Endothelial cell of umbilical vein (primary cell): ENCODE data around the gene PSME3. TPM values are rescaled to one million over a fixed set of nuclear protein-coding genes. Genes with fewer than 3 reads are reported as not detected.
A peak's percentile ranks its signal among the peaks of the same experiment; 100 is the strongest.

ENCODE experiments used
- BruUV-seq: library from RNA; stranded (reverse); fragments of 400-500 nt; replicated peaks from 2 replicates; lab custom pipeline; 2021; lab: Mats Ljungman, UMichigan
- CTCF ChIA-PET: fragments of 300-600, 350-600 bp; sonication (Branson Sonifier 250); formaldehyde crosslinking; loops from one replicate; lab custom pipeline; 2021; ENCODE audit warnings: antibody characterized with exemption, inconsistent platforms; lab: Charles Lee
- POLR2A ChIA-PET: fragments of 300-600, 350-600 bp; sonication (Branson Sonifier 250); formaldehyde crosslinking; loops from one replicate; lab custom pipeline; 2021; ENCODE audit warnings: antibody characterized with exemption, inconsistent platforms; lab: Charles Lee
- DNase-seq: peaks from one replicate; pipeline ENCODE4 v3.0.0-alpha.2; 2011; ENCODE audit warnings: low read depth, low spot score
- FAIRE-seq: peaks from 2 replicates; lab custom pipeline; 2011; peaks lifted over from hg19 to GRCh38; lab: Jason Lieb, UNC
- H2AFZ ChIP-seq: 2 replicates; pipeline ENCODE4 v1.6.0; 2012; ENCODE audit warnings: low read depth, low read length, control low read depth, inconsistent platforms
- H3K27ac ChIP-seq: 2 replicates; pipeline ENCODE4 v1.5.1; 2011; ENCODE audit warnings: low read depth, mild to moderate bottlenecking, control low read depth, low read length, moderate library complexity; ENCODE audit not compliant: insufficient read depth
- H3K27me3 ChIP-seq, 2 experiments: 2 replicates each; pipeline versions ENCODE4 v1.6.0 to v1.6.1; 2011; ENCODE audit warnings: low read length in 2 of 2, mixed read lengths in 1 of 2; ENCODE audit not compliant: control insufficient read depth in 2 of 2, insufficient read depth in 2 of 2
- H3K36me3 ChIP-seq, 2 experiments: 2 replicates in 1 of 2; 3 replicates in 1 of 2; pipeline ENCODE4 v1.5.1; 2011; ENCODE audit warnings: low read length in 2 of 2, mild to moderate bottlenecking in 1 of 2, moderate library complexity in 1 of 2; ENCODE audit not compliant: control insufficient read depth in 2 of 2, insufficient read depth in 2 of 2; ENCODE audit errors: extremely low read depth in 1 of 2
- H3K4me1 ChIP-seq: 3 replicates; pipeline ENCODE4 v1.5.1; 2011; ENCODE audit warnings: mild to moderate bottlenecking, low read length; ENCODE audit not compliant: control insufficient read depth, insufficient read depth; ENCODE audit errors: extremely low read depth
- H3K4me2 ChIP-seq: 2 replicates; pipeline ENCODE4 v1.6.1; 2011; ENCODE audit warnings: low read length, control low read depth, mixed read lengths; ENCODE audit not compliant: insufficient read depth
- H3K4me3 ChIP-seq, 3 experiments: fragments of 200-600 bp in 1 of 3; sonication (generic), shearing (Covaris generic) in 1 of 3; replicated peaks in 1 of 3; 2 replicates each; pipeline ENCODE4 v1.5.1; 2011 to 2016; ENCODE audit warnings: control low read depth in 3 of 3, low read length in 3 of 3, mild to moderate bottlenecking in 2 of 3, inconsistent platforms in 1 of 3, low read depth in 1 of 3, moderate library complexity in 1 of 3; ENCODE audit not compliant: insufficient read depth in 1 of 3
- H3K79me2 ChIP-seq: 2 replicates; pipeline ENCODE4 v1.6.0; 2012; ENCODE audit warnings: low read length, inconsistent platforms; ENCODE audit not compliant: control insufficient read depth, insufficient read depth
- H3K9ac ChIP-seq: replicated peaks from 2 replicates; pipeline ENCODE3; 2011; ENCODE audit warnings: low read length, control low read depth; ENCODE audit not compliant: insufficient read depth; ENCODE audit errors: extremely low read depth
- H3K9me1 ChIP-seq: replicated peaks from 3 replicates; pipeline ENCODE4 v1.6.0; 2011; ENCODE audit warnings: mild to moderate bottlenecking, low read length; ENCODE audit not compliant: control insufficient read depth, insufficient read depth; ENCODE audit errors: extremely low read depth
- H3K9me3 ChIP-seq: replicated peaks from 2 replicates; pipeline ENCODE4 v1.5.1; 2012; ENCODE audit warnings: low read length, inconsistent platforms; ENCODE audit not compliant: control insufficient read depth, insufficient read depth
- H4K20me1 ChIP-seq: replicated peaks from 2 replicates; pipeline ENCODE3; 2011; ENCODE audit warnings: mild to moderate bottlenecking, low read length; ENCODE audit not compliant: control insufficient read depth, insufficient read depth; ENCODE audit errors: extremely low read depth
- CTCF ChIP-seq, 2 donors: IDR thresholded peaks; 1 replicate in 1 of 2; 2 replicates in 1 of 2; pipeline ENCODE4 v1.5.1; 2011; ENCODE audit warnings: low read length in 2 of 2, mild to moderate bottlenecking in 2 of 2, moderate library complexity in 2 of 2, control low read depth in 1 of 2, inconsistent platforms in 1 of 2, low read depth in 1 of 2; ENCODE audit not compliant: insufficient read depth in 1 of 2; ENCODE audit errors: extremely low read depth in 1 of 2
- EZH2 ChIP-seq: IDR thresholded peaks from 2 replicates; pipeline ENCODE4 v1.6.1; 2012; ENCODE audit warnings: borderline replicate concordance, low read depth, mild to moderate bottlenecking, moderate library complexity, low read length, inconsistent platforms; ENCODE audit not compliant: severe bottlenecking
- FOS ChIP-seq: IDR thresholded peaks from 2 replicates; pipeline ENCODE4 v1.6.1; 2011; ENCODE audit warnings: mild to moderate bottlenecking, low read length, moderate library complexity, borderline replicate concordance; ENCODE audit not compliant: insufficient read depth
- GATA2 ChIP-seq: IDR thresholded peaks from 2 replicates; pipeline ENCODE4 v1.7.0; 2011; ENCODE audit warnings: low read depth, mild to moderate bottlenecking, moderate library complexity, mixed read lengths, low read length; ENCODE audit not compliant: insufficient read length, insufficient read depth
- JUN ChIP-seq: IDR thresholded peaks from 2 replicates; pipeline ENCODE4 v1.6.1; 2011; ENCODE audit warnings: borderline replicate concordance, low read depth; ENCODE audit not compliant: insufficient read length, insufficient read depth
- MAX ChIP-seq: IDR thresholded peaks from 2 replicates; pipeline ENCODE4 v1.6.1; 2011; ENCODE audit not compliant: insufficient read depth, insufficient read length
- MYC ChIP-seq: IDR thresholded peaks from one replicate; pipeline ENCODE4 v1.6.1; 2011; ENCODE audit warnings: mild to moderate bottlenecking, low read depth, low read length
- POLR2A ChIP-seq: IDR thresholded peaks from 2 replicates; pipeline ENCODE4 v1.6.1; 2012; ENCODE audit warnings: low read depth, mild to moderate bottlenecking, control low read depth, low read length
- POLR2AphosphoS5 ChIP-seq: IDR thresholded peaks from 2 replicates; pipeline ENCODE4 v1.6.1; 2012; ENCODE audit warnings: low read depth, mild to moderate bottlenecking, control low read depth, low read length, moderate library complexity; ENCODE audit not compliant: insufficient read depth
- dilution Hi-C: fragments of 300-500 bp; cut with MboI; formaldehyde crosslinking; loops from one replicate; pipeline ENCODE4 v1.15.0; 2019; ENCODE audit warnings: low sequenced_read_pairs; ENCODE audit not compliant: extremely low pct_ligation_motif_present
- intact Hi-C: fragments of 100-400 bp; cut with micrococcal nuclease; formaldehyde crosslinking; loops from one replicate; pipeline ENCODE4 v1.10.0; 2022
- polyA plus RNA-seq, 4 experiments: library from polyadenylated mRNA; depleted of rRNA in 3 of 4; stranded (reverse) in 3 of 4; unstranded in 1 of 4; fragments of >200 nt; gene quantifications; 2 replicates each; pipeline versions ENCODE4 v1.2.1 to v1.2.3, GENCODE V29; 2011 to 2012; ENCODE audit warnings: missing spikeins in 1 of 4
- total RNA-seq: library from RNA; stranded (reverse); gene quantifications from 2 replicates; pipeline ENCODE4 v1.2.3, GENCODE V29; 2021

PSME3 gene
- total and polyA plus RNA-seq, 2 donors (not counting 3 experiments of a cell fraction or from before 2014, with no cell fraction given), result 98.4 to 126 TPM

GRCh38 chr17:42803074-42803883 is 29.9 kb upstream of the PSME3 start:
- no peak for FAIRE-seq
- no peaks in the 10 kb centered on the region for H3K36me3 ChIP-seq
- DNase-seq, result peak; percentile 36
- H3K4me2 ChIP-seq, result no peak overlapping the region
- POLR2A ChIA-PET, result interaction anchor here (0.6 kb wide), 1 partner anchor 111 kb away, joined by 3 read pairs; no protein-coding TSS in a partner anchor
- dilution Hi-C loops, result no loop called here
- intact Hi-C loops, result no loop called here
- no peak overlapping the region for H3K4me3 ChIP-seq
- CTCF ChIA-PET, result interaction anchor here (0.8 to 2.3 kb wide), 6 partner anchors 12 to 78 kb away, joined by 3 to 15 read pairs (median 6); partner anchors contain the start of gene BECN1
- H4K20me1 ChIP-seq, result no peaks in the 10 kb centered on the region
- no peaks in the 10 kb centered on the region for H3K4me1 ChIP-seq
- no peak overlapping the region for H2AFZ ChIP-seq
- BruUV-seq, result no TSS peak
- no peaks in the 10 kb centered on the region for H3K9me1 ChIP-seq
- no peaks in the 10 kb centered on the region for H3K27me3 ChIP-seq
- no peak overlapping the region for H3K27ac ChIP-seq
- H3K9ac ChIP-seq, result no peak overlapping the region
- no peaks in the 10 kb centered on the region for H3K79me2 ChIP-seq
- no peaks in the 10 kb centered on the region for H3K9me3 ChIP-seq
- TF ChIP-seq MYC, result no peak
- TF ChIP-seq CTCF (IDR thresholded peaks at IDR 0.05; ENCODE audit: extremely low read depth in 1 of 2, insufficient read depth in 1 of 2, low read depth in 1 of 2, low read length in 2 of 2), result no peak

- BruUV-seq, result no TSS peak
- TF ChIP-seq GATA2 (no peak), FOS (no peak), JUN (no peak), EZH2 (no peak), CTCF (IDR thresholded peaks at IDR 0.05; ENCODE audit: extremely low read depth in 1 of 2, insufficient read depth in 1 of 2, low read depth in 1 of 2, low read length in 2 of 2) (no peak), MAX (no peak), POLR2A (no peak), MYC (no peak), POLR2AphosphoS5 (no peak)
- Histone ChIP-seq H3K4me3 (no peak overlapping the region), H3K9me3 (no peaks in the 10 kb centered on the region), H4K20me1 (no peaks in the 10 kb centered on the region), H3K79me2 (no peaks in the 10 kb centered on the region), H3K9ac (no peak overlapping the region), H2AFZ (no peak overlapping the region), H3K27me3 (no peaks in the 10 kb centered on the region), H3K27ac (no peak overlapping the region), H3K4me2 (no peak overlapping the region), H3K4me1 (no peaks in the 10 kb centered on the region), H3K36me3 (peaks cover 2 to 5% of the 10 kb centered on the region in 2 experiments), H3K9me1 (no peaks in the 10 kb centered on the region)
- dilution Hi-C loops, result no loop called here
- ChIA-PET POLR2A (no interaction called here), CTCF (interaction anchor here (1.4 to 1.7 kb wide), 2 partner anchors 38 to 41 kb away, joined by 3 to 6 read pairs; no protein-coding TSS in a partner anchor)
- intact Hi-C loops, result no loop called here
- no peak for FAIRE-seq
- no peak for DNase-seq
Observed at GRCh38 chr17:42804918-42805367, 28.3 kb upstream of the PSME3 start.
